GM12878 (cell line): ENCODE data around the gene MEIS2. TPM values are rescaled to one million over a fixed set of nuclear protein-coding genes. Genes with fewer than 3 reads are reported as not detected.
A peak's percentile ranks its signal among the peaks of the same experiment; 100 is the strongest.

Experiments used
- ATAC-seq: fragments of 200-7000 bp; cut with Tn5 transposase; 3 replicates; pipeline ENCODE4 v1.9.1; 2020; ENCODE audit warnings: mild to moderate bottlenecking, moderate library complexity
- BruUV-seq: library from RNA; stranded (reverse); fragments of 400-500 nt; replicated peaks from 2 replicates; lab custom pipeline; 2021; lab: Mats Ljungman, UMichigan
- CTCF ChIA-PET: fragments of 300-600 bp; sonication (Branson Sonifier 250); formaldehyde crosslinking; extraction: SDS; loops from one replicate; lab custom pipeline; 2021; ENCODE audit warnings: inconsistent platforms; lab: Yijun Ruan, JAX
- POLR2A ChIA-PET: fragments of 350-600 bp; formaldehyde crosslinking; extraction: SDS; loops from one replicate; lab custom pipeline; 2021; ENCODE audit warnings: inconsistent platforms; lab: Charles Lee
- RAD21 ChIA-PET: fragments of 300-600 bp; sonication (Branson Sonifier 250); formaldehyde crosslinking; loops from one replicate; lab custom pipeline; 2023; ENCODE audit warnings: antibody characterized with exemption; ENCODE audit not compliant: unreplicated experiment; lab: Charles Lee
- SMC1A ChIA-PET: fragments of 300-600 bp; sonication (Branson Sonifier 250); formaldehyde crosslinking; loops from one replicate; lab custom pipeline; 2023; ENCODE audit not compliant: unreplicated experiment, uncharacterized antibody; lab: Charles Lee
- DNase-seq: peaks from one replicate; pipeline ENCODE4 v3.0.0-alpha.2; 2011; ENCODE audit warnings: low read depth, low spot score
- FAIRE-seq: peaks from 3 replicates; lab custom pipeline; 2011; peaks lifted over from hg19 to GRCh38; lab: Jason Lieb, UNC
- H2AFZ ChIP-seq: 2 replicates; pipeline ENCODE4 v1.6.0; 2011; ENCODE audit warnings: low read depth, low read length, control low read depth; ENCODE audit not compliant: control insufficient read depth
- H3K27ac ChIP-seq: 2 replicates; pipeline ENCODE4 v1.5.1; 2011; ENCODE audit warnings: control low read depth; ENCODE audit not compliant: control insufficient read depth, insufficient read depth
- H3K27me3 ChIP-seq, 2 experiments: replicated peaks in 1 of 2; 2 replicates each; pipeline versions ENCODE4 v1.6.0 to v1.6.1; 2011; ENCODE audit warnings: low read length in 1 of 2; ENCODE audit not compliant: control insufficient read depth in 2 of 2, insufficient read depth in 2 of 2
- H3K36me3 ChIP-seq, 2 experiments: 2 replicates each; pipeline ENCODE4 v1.5.1; 2011; ENCODE audit warnings: low read length in 1 of 2; ENCODE audit not compliant: control insufficient read depth in 2 of 2, insufficient read depth in 2 of 2
- H3K4me1 ChIP-seq: 2 replicates; pipeline ENCODE4 v1.6.1; 2011; ENCODE audit warnings: mild to moderate bottlenecking, low read length, moderate library complexity, mixed read lengths; ENCODE audit not compliant: control insufficient read depth, insufficient read depth
- H3K4me2 ChIP-seq: 2 replicates; pipeline ENCODE4 v1.6.0; 2011; ENCODE audit warnings: control low read depth; ENCODE audit not compliant: control insufficient read depth, insufficient read depth
- H3K4me3 ChIP-seq: fragments of 200-600 bp; sonication (generic); 2 replicates; pipeline ENCODE4 v1.5.1; 2016
- H3K79me2 ChIP-seq: 2 replicates; pipeline ENCODE4 v1.6.0; 2011; ENCODE audit warnings: low read length; ENCODE audit not compliant: control insufficient read depth, insufficient read depth
- H3K9ac ChIP-seq: 2 replicates; pipeline ENCODE4 v1.8.0; 2011; ENCODE audit warnings: low read length, control low read depth, mixed read lengths; ENCODE audit not compliant: control insufficient read depth, insufficient read depth
- H3K9me3 ChIP-seq: replicated peaks from 3 replicates; pipeline ENCODE4 v1.5.1; 2011; ENCODE audit warnings: mild to moderate bottlenecking, low read length; ENCODE audit not compliant: control insufficient read depth, insufficient read depth
- H4K20me1 ChIP-seq: 2 replicates; pipeline ENCODE4 v1.6.0; 2011; ENCODE audit not compliant: control insufficient read depth, insufficient read depth
- BHLHE40 ChIP-seq, 2 experiments: fragments of 450-650 bp in 1 of 2; IDR thresholded peaks; 2 replicates each; pipeline ENCODE4 v1.6.1; 2011 to 2017; ENCODE audit warnings: low read depth in 2 of 2, borderline replicate concordance in 1 of 2, improper control_type of control experiment in 1 of 2, low read length in 1 of 2, mild to moderate bottlenecking in 1 of 2
- POLR2A ChIP-seq: IDR thresholded peaks from 2 replicates; pipeline ENCODE4 v1.6.1; 2011; ENCODE audit warnings: low read depth, mild to moderate bottlenecking, low read length
- WGBS: methylation state at CpG from one replicate; pipeline ENCODE4 v1.1.6; 2016; ENCODE audit warnings: low lambda C conversion rate; ENCODE audit not compliant: insufficient replicate concordance, insufficient coverage; ENCODE audit errors: missing lambda C conversion rate; 5-methylcytosine and 5-hydroxymethylcytosine counted together
- in situ Hi-C: fragments of 300-500 bp; cut with MboI; formaldehyde crosslinking; loops from 9 replicates; pipeline ENCODE4 v1.14.3; 2018; ENCODE audit warnings: mixed read lengths
- intact Hi-C: fragments of 100-400 bp; cut with micrococcal nuclease; formaldehyde crosslinking; loops from one replicate; pipeline ENCODE4 v1.14.2; 2022; ENCODE audit not compliant: unreplicated experiment
- polyA plus RNA-seq, 11 experiments: library from polyadenylated mRNA; depleted of rRNA in 4 of 11; unstranded in 6 of 11; stranded (reverse) in 5 of 11; fragments of >200 nt; fragmentation: Nextera tagmentation in 4 of 11; fragmentation: Illumina TruSeq in 1 of 11; extraction: Ambion mirVana in 4 of 11; extraction: Trizol in 1 of 11; gene quantifications; 1 replicate in 1 of 11; 2 replicates in 10 of 11; pipeline versions ENCODE4 v1.2.1 to v1.2.3, GENCODE V29; 2011 to 2016; ENCODE audit warnings: inconsistent platforms in 2 of 11, missing spikeins in 2 of 11, low read depth in 1 of 11
- total RNA-seq, 4 experiments: library from RNA; depleted of rRNA in 3 of 4; stranded (reverse); fragments of >200 nt in 3 of 4; fragmentation: Illumina TruSeq in 1 of 4; extraction: Trizol in 1 of 4; gene quantifications; 2 replicates each; pipeline versions ENCODE4 v1.2.1 to v1.2.3, GENCODE V29; 2013 to 2021
- TF ChIP-seq, protein P1 (sequence below): fragments of 450-650 bp; IDR thresholded peaks from 2 replicates; pipeline ENCODE4 v1.6.1; 2017; ENCODE audit warnings: mild to moderate bottlenecking, moderate library complexity

MEIS2 gene
- total and polyA plus RNA-seq, 10 of the 15 experiments (the other 5 are each of a cell fraction or from before 2014, with no cell fraction given) = 9.2 to 54.0 (median 20.4) TPM

DNA sequence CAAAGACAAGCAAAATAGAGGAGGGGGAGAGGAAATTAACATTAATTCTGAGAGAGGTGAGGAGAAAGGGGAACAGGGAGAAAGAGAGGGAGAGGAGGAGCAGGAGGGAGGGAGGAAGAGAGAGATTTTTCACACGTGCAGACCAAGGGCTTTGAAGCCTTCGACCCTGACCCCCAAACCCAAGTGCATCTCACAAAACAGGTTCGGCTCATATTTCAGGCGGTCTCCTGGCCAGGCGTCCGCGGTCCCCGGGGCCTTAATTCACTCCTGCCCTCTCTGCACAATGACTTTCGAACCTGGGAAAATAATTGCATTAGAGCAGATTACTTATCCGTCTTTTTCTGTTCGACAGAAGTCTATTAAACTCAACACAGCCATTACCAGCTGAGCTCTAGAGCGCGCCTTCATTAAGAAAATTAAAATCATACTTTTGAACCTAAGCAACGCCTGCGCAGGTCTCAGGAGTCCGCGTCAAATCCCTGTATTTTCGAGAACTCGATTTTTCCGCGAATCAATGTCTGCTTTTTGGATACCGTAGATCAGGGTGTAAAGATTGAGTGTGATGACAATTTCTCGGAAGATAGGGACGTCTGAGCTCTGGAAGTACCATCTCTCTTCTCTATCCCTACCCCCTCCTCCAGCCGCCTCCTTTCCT, 220.7 kb downstream of the MEIS2 start (continued):
- TF ChIP-seq, protein P1, sequence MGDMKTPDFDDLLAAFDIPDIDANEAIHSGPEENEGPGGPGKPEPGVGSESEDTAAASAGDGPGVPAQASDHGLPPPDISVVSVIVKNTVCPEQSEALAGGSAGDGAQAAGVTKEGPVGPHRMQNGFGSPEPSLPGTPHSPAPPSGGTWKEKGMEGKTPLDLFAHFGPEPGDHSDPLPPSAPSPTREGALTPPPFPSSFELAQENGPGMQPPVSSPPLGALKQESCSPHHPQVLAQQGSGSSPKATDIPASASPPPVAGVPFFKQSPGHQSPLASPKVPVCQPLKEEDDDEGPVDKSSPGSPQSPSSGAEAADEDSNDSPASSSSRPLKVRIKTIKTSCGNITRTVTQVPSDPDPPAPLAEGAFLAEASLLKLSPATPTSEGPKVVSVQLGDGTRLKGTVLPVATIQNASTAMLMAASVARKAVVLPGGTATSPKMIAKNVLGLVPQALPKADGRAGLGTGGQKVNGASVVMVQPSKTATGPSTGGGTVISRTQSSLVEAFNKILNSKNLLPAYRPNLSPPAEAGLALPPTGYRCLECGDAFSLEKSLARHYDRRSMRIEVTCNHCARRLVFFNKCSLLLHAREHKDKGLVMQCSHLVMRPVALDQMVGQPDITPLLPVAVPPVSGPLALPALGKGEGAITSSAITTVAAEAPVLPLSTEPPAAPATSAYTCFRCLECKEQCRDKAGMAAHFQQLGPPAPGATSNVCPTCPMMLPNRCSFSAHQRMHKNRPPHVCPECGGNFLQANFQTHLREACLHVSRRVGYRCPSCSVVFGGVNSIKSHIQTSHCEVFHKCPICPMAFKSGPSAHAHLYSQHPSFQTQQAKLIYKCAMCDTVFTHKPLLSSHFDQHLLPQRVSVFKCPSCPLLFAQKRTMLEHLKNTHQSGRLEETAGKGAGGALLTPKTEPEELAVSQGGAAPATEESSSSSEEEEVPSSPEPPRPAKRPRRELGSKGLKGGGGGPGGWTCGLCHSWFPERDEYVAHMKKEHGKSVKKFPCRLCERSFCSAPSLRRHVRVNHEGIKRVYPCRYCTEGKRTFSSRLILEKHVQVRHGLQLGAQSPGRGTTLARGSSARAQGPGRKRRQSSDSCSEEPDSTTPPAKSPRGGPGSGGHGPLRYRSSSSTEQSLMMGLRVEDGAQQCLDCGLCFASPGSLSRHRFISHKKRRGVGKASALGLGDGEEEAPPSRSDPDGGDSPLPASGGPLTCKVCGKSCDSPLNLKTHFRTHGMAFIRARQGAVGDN = no peak

DNA sequence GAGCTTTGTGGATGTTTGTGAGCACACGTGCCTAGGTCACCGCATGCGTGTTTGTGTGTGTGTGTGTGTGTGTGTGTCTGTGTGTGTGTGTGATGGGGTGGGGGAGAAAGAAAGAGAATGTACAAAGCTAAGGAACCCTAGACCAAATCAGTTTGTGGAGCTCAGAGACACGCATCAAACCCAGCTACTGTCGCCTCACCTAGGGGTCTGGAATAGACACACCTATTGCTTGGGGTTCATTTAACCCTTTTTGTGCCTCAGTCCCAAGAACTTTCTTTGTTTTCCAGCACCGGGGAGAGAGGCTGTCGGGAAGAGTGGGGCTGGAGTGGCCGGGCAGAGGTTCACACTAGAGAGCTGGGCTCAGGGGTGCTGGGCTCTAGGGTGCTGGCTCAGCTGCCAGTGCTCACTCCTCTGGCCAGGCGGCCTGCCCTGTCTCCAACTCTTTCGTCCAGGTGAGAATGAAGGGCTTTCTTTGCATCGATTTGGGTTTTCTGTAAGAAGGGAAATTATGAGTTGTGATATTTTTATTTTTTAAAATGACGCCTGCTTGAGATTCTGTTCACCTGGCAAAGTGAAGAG, 221.6 kb downstream of the MEIS2 start:
- whole genome bisulfite sequencing = 30% methylated on average over 12 of the region's 12 CpGs
- in situ Hi-C loops (loop anchor here (25.0 kb wide), 1 partner anchor 1009 kb away; no protein-coding TSS in a partner anchor), intact Hi-C loops (no loop called here)
- no TSS peak for BruUV-seq
- H3K4me2 ChIP-seq = peak overlapping the region; percentile 69; the same call in 1 of the 2 replicates
- TF ChIP-seq BHLHE40 (IDR thresholded peaks at IDR 0.05; ENCODE audit: borderline replicate concordance in 1 of 2, low read depth in 2 of 2, low read length in 1 of 2) (peak; percentile 32 to 75; a peak in 2 of 4 replicates), POLR2A (no peak)
- ATAC-seq = peak; percentile 10
- peaks cover 4% of the 10 kb centered on the region; the same call in 1 of the 2 replicates for H3K4me1 ChIP-seq
- CTCF ChIA-PET = interaction anchor here (0.6 to 1.2 kb wide), 6 partner anchors 8 to 498 kb away, joined by 3 to 7 read pairs (median 3); no protein-coding TSS in a partner anchor
- H3K36me3 ChIP-seq = no peaks in the 10 kb centered on the region
- no peaks in the 10 kb centered on the region for H4K20me1 ChIP-seq
- no peak overlapping the region for H2AFZ ChIP-seq
- H3K27ac ChIP-seq = no peak overlapping the region
- SMC1A ChIA-PET = interaction anchor here (0.7 to 11.0 kb wide), 5 partner anchors 157 to 1359 kb away, joined by 3 to 130 read pairs (median 3); partner anchors contain the start of gene MEIS2
- H3K4me3 ChIP-seq = no peak overlapping the region
- peaks cover 11 to 29% of the 10 kb centered on the region in 2 experiments for H3K27me3 ChIP-seq
- no peak for DNase-seq
- no peaks in the 10 kb centered on the region for H3K9me3 ChIP-seq
- no peak for FAIRE-seq
- H3K9ac ChIP-seq = no peak overlapping the region
- RAD21 ChIA-PET = interaction anchor here (0.8 to 1.5 kb wide), 4 partner anchors 57 to 377 kb away, joined by 3 to 9 read pairs (median 5); no protein-coding TSS in a partner anchor
- no peaks in the 10 kb centered on the region for H3K79me2 ChIP-seq
- POLR2A ChIA-PET = no interaction called here
